Brain microvascular endothelial cell (primary cell): ENCODE results near the gene C2orf76.
A peak's percentile ranks its signal among the peaks of the same experiment; 100 is the strongest.

ENCODE experiments used
- DNase-seq: peaks from one replicate; pipeline ENCODE4 v3.0.0-alpha.2; 2020
- H3K27ac ChIP-seq: fragments of 250-450 bp; sonication (Bioruptor Pico); 2 replicates; pipeline ENCODE4 v1.5.1; 2020; ENCODE audit warnings: mild to moderate bottlenecking, moderate library complexity
- H3K27me3 ChIP-seq: fragments of 250-450 bp; sonication (Bioruptor Pico); replicated peaks from 2 replicates; pipeline ENCODE4 v1.5.1; 2020; ENCODE audit warnings: mild to moderate bottlenecking
- H3K36me3 ChIP-seq: fragments of 250-450 bp; sonication (Bioruptor Pico); replicated peaks from 2 replicates; pipeline ENCODE4 v1.5.1; 2020; ENCODE audit warnings: mild to moderate bottlenecking
- H3K4me3 ChIP-seq: 2 replicates; pipeline ENCODE4 v1.5.1; 2011; ENCODE audit warnings: low read depth, mild to moderate bottlenecking, control low read depth, low read length, moderate library complexity
- in situ Hi-C: cut with HindIII; loops from 2 replicates; pipeline ENCODE4 v1.10.0; 2017; ENCODE audit warnings: low sequenced_read_pairs, low pct_ligation_motif_present
- TF ChIP-seq, protein P1 (sequence below): IDR thresholded peaks from 2 replicates; pipeline ENCODE4 v1.5.1; 2011; ENCODE audit warnings: low read depth, mild to moderate bottlenecking, moderate library complexity, low read length, control low read depth, inconsistent platforms; ENCODE audit errors: missing control alignments

The C2orf76 gene

DNA sequence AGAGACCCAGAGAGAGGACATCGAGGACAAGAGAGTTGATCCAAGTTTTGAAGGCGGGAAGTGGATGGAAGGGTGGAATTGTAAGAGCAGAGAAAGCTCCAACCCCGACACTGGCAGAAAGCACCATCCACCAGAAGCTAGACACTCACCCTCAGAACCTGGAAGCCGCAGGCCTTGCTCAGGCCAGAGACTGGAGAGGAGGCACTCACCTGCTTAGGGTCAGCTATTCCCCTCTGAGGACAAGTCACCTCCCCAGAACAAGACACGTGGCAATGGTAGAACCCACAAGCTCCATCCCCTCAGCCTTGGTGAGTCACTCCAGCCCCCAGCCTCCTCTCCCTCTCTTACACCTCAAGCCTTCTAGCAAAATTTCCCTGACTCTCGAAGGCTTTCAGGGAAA, 78.1 kb downstream of the C2orf76 start:
- H3K36me3 ChIP-seq: no peaks in the 10 kb centered on the region
- in situ Hi-C loops: no loop called here
- no peaks in the 10 kb centered on the region for H3K27me3 ChIP-seq
- TF ChIP-seq, protein P1, sequence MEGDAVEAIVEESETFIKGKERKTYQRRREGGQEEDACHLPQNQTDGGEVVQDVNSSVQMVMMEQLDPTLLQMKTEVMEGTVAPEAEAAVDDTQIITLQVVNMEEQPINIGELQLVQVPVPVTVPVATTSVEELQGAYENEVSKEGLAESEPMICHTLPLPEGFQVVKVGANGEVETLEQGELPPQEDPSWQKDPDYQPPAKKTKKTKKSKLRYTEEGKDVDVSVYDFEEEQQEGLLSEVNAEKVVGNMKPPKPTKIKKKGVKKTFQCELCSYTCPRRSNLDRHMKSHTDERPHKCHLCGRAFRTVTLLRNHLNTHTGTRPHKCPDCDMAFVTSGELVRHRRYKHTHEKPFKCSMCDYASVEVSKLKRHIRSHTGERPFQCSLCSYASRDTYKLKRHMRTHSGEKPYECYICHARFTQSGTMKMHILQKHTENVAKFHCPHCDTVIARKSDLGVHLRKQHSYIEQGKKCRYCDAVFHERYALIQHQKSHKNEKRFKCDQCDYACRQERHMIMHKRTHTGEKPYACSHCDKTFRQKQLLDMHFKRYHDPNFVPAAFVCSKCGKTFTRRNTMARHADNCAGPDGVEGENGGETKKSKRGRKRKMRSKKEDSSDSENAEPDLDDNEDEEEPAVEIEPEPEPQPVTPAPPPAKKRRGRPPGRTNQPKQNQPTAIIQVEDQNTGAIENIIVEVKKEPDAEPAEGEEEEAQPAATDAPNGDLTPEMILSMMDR: no peak
- H3K4me3 ChIP-seq: no peak overlapping the region
- no peak overlapping the region for H3K27ac ChIP-seq
- no peak for DNase-seq

DNA sequence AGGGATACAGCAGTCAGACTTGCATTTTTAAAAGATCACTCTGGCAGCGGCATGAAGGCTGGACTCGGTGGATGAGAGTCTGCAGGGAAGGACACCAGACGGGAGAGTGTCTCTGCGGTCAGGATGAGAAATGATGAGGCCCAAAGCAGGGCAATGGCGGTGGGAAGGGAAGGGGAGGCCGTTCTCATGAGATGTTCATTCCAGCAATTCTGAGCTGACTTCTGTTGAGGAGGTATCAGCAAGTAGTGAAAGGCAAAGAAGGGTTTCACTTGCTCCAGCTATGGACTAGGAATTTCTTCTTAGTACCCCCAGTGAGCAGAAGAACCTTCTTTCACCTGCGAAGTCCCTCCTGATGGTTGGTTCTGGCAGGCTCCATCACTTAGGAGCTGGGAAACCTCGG, 80.0 kb downstream of the C2orf76 start:
- no peak for DNase-seq
- H3K27ac ChIP-seq: no peak overlapping the region
- H3K36me3 ChIP-seq: no peaks in the 10 kb centered on the region
- in situ Hi-C loops: no loop called here
- H3K27me3 ChIP-seq: no peaks in the 10 kb centered on the region
- no peak overlapping the region for H3K4me3 ChIP-seq
- TF ChIP-seq, protein P1: no peak

DNA sequence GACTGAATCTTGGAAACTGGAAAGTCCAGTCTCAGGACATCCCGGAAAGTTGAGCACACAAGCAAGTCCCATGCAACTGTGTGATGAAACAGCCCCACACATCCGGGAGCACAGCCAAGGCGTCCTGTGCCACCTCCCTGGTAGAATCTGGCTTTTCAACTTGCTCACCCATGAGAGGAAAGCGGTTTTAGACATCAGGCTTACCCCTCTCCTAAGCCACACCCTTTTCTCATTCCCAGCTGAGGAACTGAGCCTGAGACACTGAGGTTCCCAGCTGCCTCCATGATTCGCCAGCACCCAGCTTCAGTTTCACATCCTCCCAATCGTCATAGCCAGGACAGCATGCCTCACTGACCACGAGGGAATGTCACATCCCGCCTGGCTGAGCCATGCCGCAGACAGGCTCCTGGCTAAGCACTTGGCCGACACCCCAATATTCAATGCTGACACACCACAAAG, 82.7 kb downstream of the C2orf76 start:
- H3K27ac ChIP-seq: no peak overlapping the region
- TF ChIP-seq, protein P1: no peak
- in situ Hi-C loops: no loop called here
- peak; percentile 45 for DNase-seq
- no peak overlapping the region for H3K4me3 ChIP-seq
- no peaks in the 10 kb centered on the region for H3K36me3 ChIP-seq
- no peaks in the 10 kb centered on the region for H3K27me3 ChIP-seq

DNA sequence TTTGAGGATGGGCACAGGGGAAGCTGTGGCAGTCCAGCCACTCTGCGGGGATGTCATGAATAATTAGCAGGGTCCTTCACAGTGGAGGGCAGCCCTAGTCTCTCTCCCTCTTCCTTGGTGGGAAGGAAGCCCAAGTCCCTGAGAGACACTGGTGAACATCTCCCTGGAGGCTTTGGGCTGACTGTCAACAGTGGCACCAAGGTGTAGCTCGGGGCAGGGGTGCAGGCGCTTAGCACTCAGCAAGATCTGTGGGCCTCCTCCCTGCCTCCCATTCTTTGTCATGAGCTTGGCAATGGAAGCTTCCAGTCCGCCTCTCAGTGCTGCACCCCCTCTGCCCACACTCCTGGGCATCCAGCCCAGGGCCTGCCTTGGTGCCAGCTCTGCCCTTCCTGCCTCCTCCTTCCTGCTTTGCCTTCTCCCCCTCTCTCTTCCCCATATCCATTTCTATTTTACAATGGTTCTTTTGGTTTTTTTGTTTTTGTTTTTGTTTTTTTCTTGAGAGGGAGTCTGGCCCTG, 83.6 kb downstream of the C2orf76 start:
- Histone ChIP-seq H3K27me3 (no peaks in the 10 kb centered on the region), H3K4me3 (no peak overlapping the region), H3K27ac (no peak overlapping the region), H3K36me3 (no peaks in the 10 kb centered on the region)
- in situ Hi-C loops: no loop called here
- TF ChIP-seq, protein P1: no peak
- DNase-seq: no peak

DNA sequence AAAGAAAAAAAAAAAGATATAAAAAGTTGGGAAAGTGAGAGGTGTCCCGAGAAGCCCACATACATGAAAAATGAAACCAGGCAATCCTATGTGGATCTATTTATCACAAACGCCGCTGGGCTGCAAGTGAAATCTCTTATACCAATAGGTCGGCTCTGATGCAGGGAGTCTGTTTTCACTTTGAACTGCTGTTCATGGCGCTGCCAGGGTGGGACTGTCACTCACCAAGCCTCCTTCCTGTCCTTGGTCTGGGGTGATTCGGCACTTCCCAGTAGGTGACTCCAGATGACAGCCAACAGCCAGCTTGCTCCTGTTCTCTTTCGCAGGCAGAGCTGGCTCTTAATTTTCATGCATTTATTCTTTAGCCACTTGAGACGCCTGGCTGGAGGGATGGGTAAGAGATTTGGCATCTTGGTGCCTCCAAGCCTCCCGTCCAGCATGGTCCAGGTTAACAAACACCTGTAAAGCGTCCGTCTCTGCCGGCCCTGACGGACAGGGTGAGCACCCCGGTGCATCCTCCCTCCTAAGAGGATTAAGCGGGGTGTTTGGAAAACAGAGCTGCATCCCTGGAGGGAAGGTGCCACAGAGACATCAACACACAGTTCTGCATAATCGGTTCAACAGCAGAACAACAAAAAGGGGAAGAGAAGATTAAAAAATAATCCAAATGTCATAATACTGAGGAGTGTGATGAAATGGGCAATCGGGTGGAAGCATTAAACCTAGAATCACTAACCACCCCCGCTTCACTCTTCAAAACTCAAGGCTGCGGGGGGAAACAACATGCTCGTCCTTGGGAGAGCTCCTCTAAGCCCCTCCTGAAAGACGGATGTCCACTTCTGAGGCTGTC, 84.3 kb downstream of the C2orf76 start:
- no peak for DNase-seq
- Histone ChIP-seq H3K4me3 (no peak overlapping the region), H3K36me3 (no peaks in the 10 kb centered on the region), H3K27ac (no peak overlapping the region), H3K27me3 (no peaks in the 10 kb centered on the region)
- in situ Hi-C loops: no loop called here
- TF ChIP-seq, protein P1: no peak
